Panc1 (cell line): ENCODE results near the gene TNFRSF1B. TPM values are rescaled to one million over a fixed set of nuclear protein-coding genes. Genes with fewer than 3 reads are reported as not detected.

Experiments
- ATAC-seq: fragments of 200-7000 bp; cut with Tn5 transposase; 2 replicates; pipeline ENCODE4 v1.9.1; 2020; ENCODE audit warnings: mild to moderate bottlenecking, moderate library complexity
- BruUV-seq: library from RNA; stranded (reverse); fragments of 400-500 nt; replicated peaks from 2 replicates; lab custom pipeline; 2021; lab: Mats Ljungman, UMichigan
- CTCF ChIA-PET: fragments of 300-600 bp; sonication (Branson Sonifier 250); formaldehyde crosslinking; loops from one replicate; lab custom pipeline; 2022; ENCODE audit warnings: antibody characterized with exemption; lab: Charles Lee
- POLR2A ChIA-PET: fragments of 300-600 bp; sonication (Branson Sonifier 250); formaldehyde crosslinking; loops from one replicate; lab custom pipeline; 2022; ENCODE audit warnings: antibody characterized with exemption; lab: Charles Lee
- DNase-seq: peaks from one replicate; pipeline ENCODE4 v3.0.0-alpha.2; 2010; ENCODE audit warnings: low read depth, low spot score
- H3K27ac ChIP-seq: 2 replicates; pipeline ENCODE4 v1.5.1; 2011; ENCODE audit warnings: mild to moderate bottlenecking, low read length, inconsistent platforms
- H3K27me3 ChIP-seq: fragments of 200-500 bp; sonication (Bioruptor generic); 2 replicates; pipeline ENCODE4 v1.6.0; 2014; ENCODE audit warnings: low read length, inconsistent platforms; ENCODE audit not compliant: control insufficient read depth, insufficient read depth
- H3K36me3 ChIP-seq: fragments of 200-500 bp; sonication (Bioruptor generic); 2 replicates; pipeline ENCODE4 v1.5.1; 2014; ENCODE audit warnings: inconsistent platforms, mild to moderate bottlenecking, low read length, moderate library complexity; ENCODE audit not compliant: control insufficient read depth, insufficient read depth
- H3K4me1 ChIP-seq: 2 replicates; pipeline ENCODE4 v1.5.1; 2011; ENCODE audit warnings: inconsistent platforms, mild to moderate bottlenecking, low read length, moderate library complexity; ENCODE audit not compliant: control insufficient read depth, insufficient read depth
- H3K4me3 ChIP-seq, 2 experiments: 2 replicates each; pipeline ENCODE4 v1.5.1; 2011 to 2012; ENCODE audit warnings: low read depth in 2 of 2, low read length in 2 of 2, mild to moderate bottlenecking in 2 of 2, inconsistent platforms in 1 of 2, moderate library complexity in 1 of 2
- H3K9me3 ChIP-seq: fragments of 200-500 bp; sonication (Bioruptor generic); 2 replicates; pipeline ENCODE4 v1.5.1; 2014; ENCODE audit warnings: low read depth, mild to moderate bottlenecking, inconsistent platforms, low read length, moderate library complexity; ENCODE audit not compliant: control insufficient read depth, insufficient read depth
- POLR2AphosphoS5 ChIP-seq: IDR thresholded peaks from 2 replicates; pipeline ENCODE4 v1.6.1; 2012; ENCODE audit warnings: mild to moderate bottlenecking, low read depth, low read length, moderate library complexity
- REST ChIP-seq, 2 experiments: IDR thresholded peaks; 2 replicates each; pipeline ENCODE4 v1.6.1; 2011 to 2012; ENCODE audit warnings: low read depth in 2 of 2, control low read depth in 1 of 2, low read length in 1 of 2, mild to moderate bottlenecking in 1 of 2, moderate library complexity in 1 of 2; ENCODE audit not compliant: insufficient read depth in 1 of 2
- SIN3A ChIP-seq: IDR thresholded peaks from 2 replicates; pipeline ENCODE4 v1.6.1; 2012; ENCODE audit warnings: low read depth, mild to moderate bottlenecking, low read length, moderate library complexity, borderline replicate concordance; ENCODE audit not compliant: insufficient read depth
- TCF7L2 ChIP-seq: IDR thresholded peaks from 2 replicates; pipeline ENCODE4 v1.6.1; 2011; ENCODE audit warnings: mild to moderate bottlenecking, low read depth, low read length, inconsistent platforms
- in situ Hi-C: cut with HindIII; loops from 2 replicates; pipeline ENCODE4 v1.10.0; 2016; ENCODE audit warnings: low sequenced_read_pairs, low pct_unique_long_range_greater_than_20kb
- intact Hi-C: fragments of 100-400 bp; cut with micrococcal nuclease; formaldehyde crosslinking; loops from one replicate; pipeline ENCODE4 v1.10.0; 2022; ENCODE audit not compliant: unreplicated experiment
- total RNA-seq: library from RNA; stranded (reverse); gene quantifications from one replicate; pipeline ENCODE4 v1.2.1, GENCODE V29; 2021; ENCODE audit not compliant: unreplicated experiment
- TF ChIP-seq, protein P1 (sequence below): fragments of 450-650 bp; IDR thresholded peaks from 2 replicates; pipeline ENCODE4 v1.5.1; 2017; ENCODE audit warnings: mild to moderate bottlenecking

The TNFRSF1B gene
- total RNA-seq, 1 experiment from 2014 or later, result 18.8 TPM

DNA sequence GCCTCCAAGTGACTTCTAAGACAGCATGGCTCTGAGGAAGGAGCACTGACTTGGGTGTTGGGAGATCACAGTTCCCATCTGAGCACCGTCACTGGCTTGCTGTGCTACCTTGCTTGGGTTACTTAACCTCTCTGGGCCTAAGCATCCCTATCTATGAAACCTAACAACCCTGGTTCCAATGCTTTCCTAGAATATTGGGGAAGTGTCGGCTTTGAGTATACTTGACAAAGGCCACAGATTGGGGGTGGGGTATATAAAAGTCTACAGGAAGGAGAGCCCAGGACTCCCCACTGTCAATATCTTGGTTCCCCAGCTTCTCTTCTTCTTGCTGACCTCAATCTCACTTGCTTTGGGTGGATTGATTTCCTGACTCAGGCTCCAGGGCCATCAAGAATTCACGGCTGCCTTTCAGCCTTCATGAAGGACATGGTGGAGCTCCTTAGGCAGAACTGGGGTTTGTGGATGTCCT lies 6.3 kb downstream of the TNFRSF1B start:
- no peak for ATAC-seq
- DNase-seq, result no peak
- CTCF ChIA-PET, result no interaction called here
- Histone ChIP-seq H3K4me1 (peaks cover 5% of the 10 kb centered on the region; the same call in 1 of the 2 replicates), H3K36me3 (no peaks in the 10 kb centered on the region), H3K9me3 (no peaks in the 10 kb centered on the region), H3K27ac (no peak overlapping the region), H3K27me3 (no peaks in the 10 kb centered on the region), H3K4me3 (no peak overlapping the region)
- in situ Hi-C loops, result no loop called here
- no TSS peak for BruUV-seq
- TF ChIP-seq, protein P1, sequence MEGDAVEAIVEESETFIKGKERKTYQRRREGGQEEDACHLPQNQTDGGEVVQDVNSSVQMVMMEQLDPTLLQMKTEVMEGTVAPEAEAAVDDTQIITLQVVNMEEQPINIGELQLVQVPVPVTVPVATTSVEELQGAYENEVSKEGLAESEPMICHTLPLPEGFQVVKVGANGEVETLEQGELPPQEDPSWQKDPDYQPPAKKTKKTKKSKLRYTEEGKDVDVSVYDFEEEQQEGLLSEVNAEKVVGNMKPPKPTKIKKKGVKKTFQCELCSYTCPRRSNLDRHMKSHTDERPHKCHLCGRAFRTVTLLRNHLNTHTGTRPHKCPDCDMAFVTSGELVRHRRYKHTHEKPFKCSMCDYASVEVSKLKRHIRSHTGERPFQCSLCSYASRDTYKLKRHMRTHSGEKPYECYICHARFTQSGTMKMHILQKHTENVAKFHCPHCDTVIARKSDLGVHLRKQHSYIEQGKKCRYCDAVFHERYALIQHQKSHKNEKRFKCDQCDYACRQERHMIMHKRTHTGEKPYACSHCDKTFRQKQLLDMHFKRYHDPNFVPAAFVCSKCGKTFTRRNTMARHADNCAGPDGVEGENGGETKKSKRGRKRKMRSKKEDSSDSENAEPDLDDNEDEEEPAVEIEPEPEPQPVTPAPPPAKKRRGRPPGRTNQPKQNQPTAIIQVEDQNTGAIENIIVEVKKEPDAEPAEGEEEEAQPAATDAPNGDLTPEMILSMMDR, result no peak
- TF ChIP-seq TCF7L2, result no peak
- no peak for TF ChIP-seq REST (IDR thresholded peaks at IDR 0.05; ENCODE audit: insufficient read depth in 1 of 2, low read depth in 2 of 2, low read length in 1 of 2)
- TF ChIP-seq SIN3A, result no peak
- no peak for TF ChIP-seq POLR2AphosphoS5
- POLR2A ChIA-PET, result no interaction called here
- intact Hi-C loops, result no loop called here

DNA sequence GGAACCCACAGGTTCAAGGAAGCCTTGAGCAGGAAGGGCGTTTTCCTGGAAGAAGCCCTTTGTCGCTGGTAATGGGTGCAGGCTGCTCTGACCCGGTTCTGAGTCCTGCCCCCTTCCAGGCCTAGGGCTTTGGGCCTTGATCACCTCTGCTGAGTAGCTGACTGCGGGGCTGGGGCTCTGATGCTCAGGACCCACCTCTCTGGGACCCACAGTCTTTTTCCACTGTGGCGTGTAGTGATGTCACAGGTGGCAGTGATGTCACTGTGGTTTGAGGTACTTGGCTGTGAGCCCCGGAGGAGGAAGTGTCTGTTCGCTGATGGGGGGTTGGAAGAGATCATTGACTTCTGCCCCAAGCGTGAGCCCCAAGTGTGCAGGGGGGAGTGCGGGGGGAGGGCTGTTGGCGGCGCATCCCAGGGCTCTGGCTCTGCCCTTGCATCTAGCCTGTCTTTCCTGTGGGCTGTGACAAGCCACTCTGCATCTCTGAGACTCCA lies 6.9 kb downstream of the TNFRSF1B start:
- H3K27me3 ChIP-seq, result no peaks in the 10 kb centered on the region
- DNase-seq (no peak), ATAC-seq (no peak)
- in situ Hi-C loops (no loop called here), intact Hi-C loops (no loop called here)
- BruUV-seq, result no TSS peak
- peaks cover 8% of the 10 kb centered on the region; the same call in 1 of the 2 replicates for H3K4me1 ChIP-seq
- ChIA-PET CTCF (no interaction called here), POLR2A (interaction anchor here (1.1 kb wide), 1 partner anchor 13 kb away, joined by 6 read pairs; no protein-coding TSS in a partner anchor)
- TF ChIP-seq SIN3A, result no peak
- no peak for TF ChIP-seq TCF7L2
- TF ChIP-seq, protein P1, result no peak
- no peak for TF ChIP-seq REST (IDR thresholded peaks at IDR 0.05; ENCODE audit: insufficient read depth in 1 of 2, low read depth in 2 of 2, low read length in 1 of 2)
- no peak for TF ChIP-seq POLR2AphosphoS5
- H3K36me3 ChIP-seq, result no peaks in the 10 kb centered on the region
- no peak overlapping the region for H3K4me3 ChIP-seq
- H3K9me3 ChIP-seq, result no peaks in the 10 kb centered on the region
- no peak overlapping the region for H3K27ac ChIP-seq
